ENCODE data around the gene GRID1.

- TF ChIP-seq CTCF (IDR thresholded peaks at IDR 0.05; ENCODE audit: low read length) = no peak
- TF ChIP-seq EZH2 (IDR thresholded peaks at IDR 0.05; ENCODE audit: borderline replicate concordance, low read length) = no peak
These were observed 103.9 kb downstream of the GRID1 start for GRCh38 chr10:86262688-86263181.
